HEK293 (cell line): Measurements from ENCODE around the gene FHL1.

Experiments used
- CTCF ChIA-PET: fragments of 350-600 bp; formaldehyde crosslinking; extraction: SDS; loops from one replicate; lab custom pipeline; 2021; ENCODE audit warnings: antibody characterized with exemption; lab: Yijun Ruan, JAX
- POLR2A ChIA-PET: fragments of 300-600 bp; formaldehyde crosslinking; extraction: SDS; loops from one replicate; lab custom pipeline; 2020; ENCODE audit warnings: antibody characterized with exemption, inconsistent platforms; lab: Yijun Ruan, JAX
- H3K27ac ChIP-seq: fragments of 200-500 bp; sonication (Bioruptor generic); 2 replicates; pipeline ENCODE4 v1.5.1; 2014; ENCODE audit warnings: low read depth, low read length, control low read depth, inconsistent platforms; ENCODE audit errors: extremely low read depth
- H3K36me3 ChIP-seq, 2 experiments: fragments of 200-500 bp in 1 of 2; sonication (Bioruptor generic) in 1 of 2; 1 replicate in 1 of 2; 2 replicates in 1 of 2; pipeline ENCODE4 v1.5.1; 2014 to 2017; ENCODE audit warnings: inconsistent platforms in 2 of 2, low read length in 2 of 2; ENCODE audit not compliant: control insufficient read depth in 2 of 2, insufficient read depth in 1 of 2
- H3K4me1 ChIP-seq: fragments of 200-500 bp; sonication (Bioruptor generic); 2 replicates; pipeline ENCODE4 v1.5.1; 2014; ENCODE audit warnings: mild to moderate bottlenecking, low read length, inconsistent platforms; ENCODE audit not compliant: control insufficient read depth, insufficient read depth
- H3K4me3 ChIP-seq: 2 replicates; pipeline ENCODE4 v1.5.1; 2011; ENCODE audit warnings: low read depth, mild to moderate bottlenecking, control low read depth, low read length, moderate library complexity
- H3K9me3 ChIP-seq: fragments of 200-500 bp; sonication (Bioruptor generic); 2 replicates; pipeline ENCODE4 v1.5.1; 2014; ENCODE audit warnings: low read depth, low read length, inconsistent platforms; ENCODE audit not compliant: control insufficient read depth, insufficient read depth
- BCL11A ChIP-seq: fragments of 450-650 bp; formaldehyde crosslinking; IDR thresholded peaks from 2 replicates; pipeline ENCODE4 v1.5.1; 2016; ENCODE audit warnings: low read depth, missing biosample characterization, missing genetic modification characterization
- PRDM2 ChIP-seq: fragments of 450-650 bp; formaldehyde crosslinking; IDR thresholded peaks from 2 replicates; pipeline ENCODE4 v1.5.1; 2016; ENCODE audit warnings: missing biosample characterization, missing genetic modification characterization, borderline replicate concordance
- ZBTB17 ChIP-seq: fragments of 450-650 bp; formaldehyde crosslinking; IDR thresholded peaks from 2 replicates; pipeline ENCODE4 v1.5.1; 2016; ENCODE audit warnings: missing biosample characterization, missing genetic modification characterization
- ZBTB20 ChIP-seq: fragments of 450-650 bp; formaldehyde crosslinking; IDR thresholded peaks from 2 replicates; pipeline ENCODE4 v1.5.1; 2016; ENCODE audit warnings: missing biosample characterization, missing genetic modification characterization
- ZBTB48 ChIP-seq: fragments of 450-650 bp; formaldehyde crosslinking; IDR thresholded peaks from 2 replicates; pipeline ENCODE4 v1.5.1; 2016; ENCODE audit warnings: missing biosample characterization, missing genetic modification characterization
- ZBTB6 ChIP-seq: fragments of 450-650 bp; formaldehyde crosslinking; IDR thresholded peaks from 2 replicates; pipeline ENCODE4 v1.5.1; 2017; ENCODE audit warnings: missing biosample characterization, missing genetic modification characterization
- ZIC2 ChIP-seq: fragments of 450-650 bp; formaldehyde crosslinking; IDR thresholded peaks from 2 replicates; pipeline ENCODE4 v1.5.1; 2016; ENCODE audit warnings: missing biosample characterization, missing genetic modification characterization
- ZNF169 ChIP-seq: fragments of 450-650 bp; formaldehyde crosslinking; IDR thresholded peaks from 2 replicates; pipeline ENCODE4 v1.5.1; 2016; ENCODE audit warnings: missing biosample characterization, missing genetic modification characterization
- ZNF175 ChIP-seq: fragments of 450-650 bp; formaldehyde crosslinking; IDR thresholded peaks from 2 replicates; pipeline ENCODE4 v1.5.1; 2016; ENCODE audit warnings: missing biosample characterization, missing genetic modification characterization
- ZNF211 ChIP-seq: fragments of 450-650 bp; formaldehyde crosslinking; IDR thresholded peaks from 2 replicates; pipeline ENCODE4 v1.5.1; 2016; ENCODE audit warnings: low read depth, missing biosample characterization, missing genetic modification characterization
- ZNF398 ChIP-seq: fragments of 450-650 bp; formaldehyde crosslinking; IDR thresholded peaks from 2 replicates; pipeline ENCODE4 v1.5.1; 2017; ENCODE audit warnings: missing biosample characterization, missing genetic modification characterization
- ZNF426 ChIP-seq: fragments of 450-650 bp; formaldehyde crosslinking; IDR thresholded peaks from 2 replicates; pipeline ENCODE4 v1.5.1; 2017; ENCODE audit warnings: missing biosample characterization, missing genetic modification characterization, mild to moderate bottlenecking, inconsistent platforms, moderate library complexity
- ZNF449 ChIP-seq: fragments of 450-650 bp; formaldehyde crosslinking; IDR thresholded peaks from 2 replicates; pipeline ENCODE4 v1.5.1; 2017; ENCODE audit warnings: missing biosample characterization, mild to moderate bottlenecking, missing genetic modification characterization, moderate library complexity
- ZNF518A ChIP-seq: fragments of 450-650 bp; formaldehyde crosslinking; conservative IDR thresholded peaks from 2 replicates; pipeline ENCODE4 v1.5.1; 2016; ENCODE audit warnings: low read depth, missing biosample characterization, missing genetic modification characterization
- ZNF544 ChIP-seq: fragments of 450-650 bp; formaldehyde crosslinking; IDR thresholded peaks from 2 replicates; pipeline ENCODE4 v1.5.0; 2017; ENCODE audit warnings: missing biosample characterization, missing genetic modification characterization
- ZNF610 ChIP-seq: fragments of 450-650 bp; formaldehyde crosslinking; IDR thresholded peaks from 2 replicates; pipeline ENCODE4 v1.5.1; 2016; ENCODE audit warnings: missing biosample characterization, missing genetic modification characterization, borderline replicate concordance
- ZNF704 ChIP-seq: fragments of 450-650 bp; formaldehyde crosslinking; IDR thresholded peaks from 2 replicates; pipeline ENCODE4 v1.5.1; 2016; ENCODE audit warnings: missing biosample characterization, missing genetic modification characterization
- ZNF843 ChIP-seq: fragments of 450-650 bp; formaldehyde crosslinking; IDR thresholded peaks from 2 replicates; pipeline ENCODE4 v1.5.1; 2016; ENCODE audit warnings: missing biosample characterization, missing genetic modification characterization

FHL1 gene

GRCh38 chrX:136128743-136129142 is 18.6 kb upstream of the FHL1 start (continued):
- TF ChIP-seq ZNF518A: no peak
- no peak for TF ChIP-seq ZBTB17
- TF ChIP-seq ZIC2 (tag by site-specific recombination): peak; percentile 58
- TF ChIP-seq ZNF169 (tag by site-specific recombination): no peak
- TF ChIP-seq BCL11A (tag by site-specific recombination): no peak
- TF ChIP-seq ZNF426 (tag by site-specific recombination): no peak
- TF ChIP-seq PRDM2 (tag by site-specific recombination): no peak
- TF ChIP-seq ZNF610: no peak

- H3K36me3 ChIP-seq: no peaks in the 10 kb centered on the region
- ChIA-PET CTCF (interaction anchor here (0.6 to 2.9 kb wide), 2 partner anchors 32 to 69 kb away, joined by 4 to 10 read pairs; no protein-coding TSS in a partner anchor), POLR2A (interaction anchor here (0.7 to 2.5 kb wide), 7 partner anchors 16 to 97 kb away, joined by 3 to 14 read pairs (median 3); partner anchors contain the start of gene FHL1)
- peaks cover 9% of the 10 kb centered on the region for H3K4me1 ChIP-seq
- peak overlapping the region; percentile 76 for H3K27ac ChIP-seq
- no peaks in the 10 kb centered on the region for H3K9me3 ChIP-seq
- no peak overlapping the region for H3K4me3 ChIP-seq
- TF ChIP-seq ZNF175 (tag by site-specific recombination): no peak
- TF ChIP-seq ZBTB20: no peak
- TF ChIP-seq ZNF544 (tag by site-specific recombination): no peak
- peak; percentile 94 for TF ChIP-seq ZBTB48 (tag by site-specific recombination)
- TF ChIP-seq ZBTB6: no peak
- no peak for TF ChIP-seq ZNF211
- no peak for TF ChIP-seq ZNF704
- TF ChIP-seq ZNF843 (tag by site-specific recombination): peak; percentile 95
- TF ChIP-seq ZNF449 (tag by site-specific recombination): peak; percentile 25; the same call in 1 of the 2 replicates
- peak; percentile 74 for TF ChIP-seq ZNF398 (tag by site-specific recombination)
Measured at GRCh38 chrX:136130931-136131833, 16.2 kb upstream of the FHL1 start.
